GM18505 (cell line): Measurements from ENCODE around the gene CARMIL3.

ENCODE experiments used
- ATAC-seq: cut with Tn5 transposase; IDR thresholded peaks from one replicate; pipeline ENCODE4 v1.9.1; 2021; ENCODE audit not compliant: unreplicated experiment
- POLR2A ChIP-seq: IDR thresholded peaks from 4 replicates; pipeline ENCODE4 v1.6.1; 2011; ENCODE audit warnings: borderline replicate concordance; ENCODE audit not compliant: insufficient read depth, insufficient read length; ENCODE audit errors: extremely low read depth

The CARMIL3 gene

GRCh38 chr14:24053548-24054323 lies 1.9 kb downstream of the CARMIL3 start:
- no peak for ATAC-seq

DNA sequence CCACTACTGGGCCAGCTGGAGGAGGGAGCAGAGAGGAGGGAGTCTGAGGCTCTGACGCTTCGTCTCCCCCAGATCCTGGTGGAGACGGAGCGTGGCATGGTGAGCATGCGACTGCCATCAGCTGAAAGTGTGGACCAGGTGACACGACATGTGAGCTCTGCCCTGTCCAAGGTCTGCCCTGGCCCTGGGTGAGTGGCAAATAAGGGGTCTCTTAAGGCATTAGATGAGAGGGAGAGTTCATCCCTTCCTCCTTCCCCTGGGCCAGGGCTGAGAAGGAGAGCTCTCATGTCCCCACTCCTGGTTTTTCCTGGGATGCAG lies 2.5 kb downstream of the CARMIL3 start:
- TF ChIP-seq POLR2A, result no peak
- no peak for ATAC-seq

More at GRCh38 chr14:24053548-24054323, 1.9 kb downstream of the CARMIL3 start:
- no peak for TF ChIP-seq POLR2A

- no peak for ATAC-seq
Observed at GRCh38 chr14:24054646-24055045, 2.8 kb downstream of the CARMIL3 start.

DNA sequence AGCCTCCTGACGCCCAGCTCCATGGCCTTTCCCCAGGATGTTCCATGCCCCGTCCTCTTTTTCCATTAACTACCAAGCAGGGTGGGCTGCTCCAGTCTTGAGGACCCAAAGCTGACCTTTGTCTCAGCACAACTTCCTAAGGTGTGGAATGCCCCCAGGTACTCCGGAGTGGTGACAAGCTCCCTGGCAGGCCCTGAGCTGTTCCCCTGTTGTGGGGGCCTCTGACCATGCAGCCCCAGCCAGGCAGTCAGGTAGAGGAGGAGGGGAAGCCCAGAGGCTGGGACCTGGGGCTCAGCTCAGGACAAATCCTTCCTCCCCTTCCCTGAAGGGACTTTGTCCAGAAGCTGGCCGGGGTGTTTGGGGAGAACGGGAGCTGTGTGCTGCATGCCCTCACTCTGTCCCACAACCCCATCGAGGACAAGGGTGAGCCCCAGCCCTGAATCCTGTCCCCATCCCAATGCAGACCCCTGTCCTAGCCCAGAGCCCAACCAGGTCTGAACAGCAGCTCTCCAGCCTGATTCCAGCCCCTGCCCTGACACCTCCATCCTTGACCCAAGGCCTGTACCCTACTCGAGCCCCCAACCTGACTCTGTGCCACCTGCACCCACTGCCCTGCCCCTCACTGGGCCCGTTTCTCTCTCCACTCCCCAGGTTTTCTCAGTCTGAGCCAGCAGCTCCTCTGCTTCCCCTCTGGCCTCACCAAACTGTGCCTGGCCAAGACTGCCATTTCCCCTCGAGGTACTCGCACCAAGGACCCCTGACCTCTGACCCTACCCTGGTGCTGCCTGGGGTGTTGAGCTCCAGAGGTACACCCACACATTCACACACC lies 4.4 kb downstream of the CARMIL3 start:
- ATAC-seq, result no peak
- TF ChIP-seq POLR2A, result no peak

More at GRCh38 chr14:24054646-24055045, 2.8 kb downstream of the CARMIL3 start:
- TF ChIP-seq POLR2A, result no peak

- no peak for ATAC-seq
- no peak for TF ChIP-seq POLR2A
Observed at GRCh38 chr14:24056800-24057184, 5.0 kb downstream of the CARMIL3 start.

DNA sequence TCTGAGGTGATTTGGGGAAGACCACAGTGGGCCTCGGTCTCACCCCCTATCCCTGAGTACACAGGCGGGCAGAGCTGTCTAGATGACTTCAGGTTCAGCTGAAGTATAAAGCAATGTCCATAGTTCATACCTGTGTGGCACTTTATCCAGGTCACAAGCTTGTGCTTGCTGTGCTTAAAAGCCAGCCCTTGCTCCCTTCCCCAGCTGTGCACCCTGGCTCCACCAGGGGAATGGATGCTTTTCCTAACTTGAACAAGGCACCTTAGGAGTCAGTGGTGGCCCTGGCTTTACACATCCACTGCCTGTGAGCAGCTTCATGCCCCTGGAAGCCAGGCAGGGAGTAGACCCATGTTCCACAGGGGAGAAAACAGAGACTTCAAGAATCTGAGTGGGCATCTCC lies 5.5 kb downstream of the CARMIL3 start:
- ATAC-seq, result no peak
- TF ChIP-seq POLR2A, result no peak

GRCh38 chr14:24057867-24058259 lies 6.1 kb downstream of the CARMIL3 start:
- no peak for TF ChIP-seq POLR2A
- ATAC-seq, result no peak

DNA sequence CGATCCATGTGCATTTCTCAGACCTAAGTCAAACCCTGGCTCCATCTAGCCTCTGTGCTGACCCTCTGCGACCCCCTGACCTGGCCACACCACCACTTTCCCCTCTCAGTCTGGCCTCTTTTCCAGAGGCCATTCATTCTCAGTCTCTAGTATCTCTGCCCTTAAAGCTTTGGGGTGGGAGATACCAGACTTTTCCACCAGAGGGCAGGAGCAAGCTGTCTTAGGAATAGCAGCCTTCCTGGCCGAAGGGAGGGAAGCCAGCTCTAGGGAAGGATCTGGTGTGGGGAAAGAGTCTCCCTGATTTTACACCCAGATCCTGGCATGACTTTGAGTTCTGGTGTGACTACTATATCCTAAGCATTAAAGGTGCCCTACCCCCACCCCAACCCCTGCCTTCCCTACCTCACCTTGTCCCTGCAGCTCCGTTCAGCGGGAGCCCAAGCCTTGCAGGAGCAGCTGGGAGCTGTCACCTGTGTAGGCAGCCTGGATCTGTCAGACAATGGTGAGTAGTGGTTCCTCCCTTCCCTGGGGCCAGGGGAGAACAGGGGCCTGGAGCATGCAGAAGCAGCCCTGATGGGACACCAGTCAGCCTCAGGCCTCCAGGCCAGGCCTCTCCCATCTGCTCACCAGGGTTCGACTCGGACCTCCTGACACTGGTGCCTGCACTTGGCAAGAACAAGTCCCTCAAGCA lies 6.6 kb downstream of the CARMIL3 start:
- TF ChIP-seq POLR2A, result no peak
- no peak for ATAC-seq

GRCh38 chr14:24058951-24059475 lies 7.2 kb downstream of the CARMIL3 start:
- no peak for ATAC-seq
- no peak for TF ChIP-seq POLR2A

- no peak for TF ChIP-seq POLR2A
- no peak for ATAC-seq
Observed at GRCh38 chr14:24059841-24060388, 8.1 kb downstream of the CARMIL3 start.

DNA sequence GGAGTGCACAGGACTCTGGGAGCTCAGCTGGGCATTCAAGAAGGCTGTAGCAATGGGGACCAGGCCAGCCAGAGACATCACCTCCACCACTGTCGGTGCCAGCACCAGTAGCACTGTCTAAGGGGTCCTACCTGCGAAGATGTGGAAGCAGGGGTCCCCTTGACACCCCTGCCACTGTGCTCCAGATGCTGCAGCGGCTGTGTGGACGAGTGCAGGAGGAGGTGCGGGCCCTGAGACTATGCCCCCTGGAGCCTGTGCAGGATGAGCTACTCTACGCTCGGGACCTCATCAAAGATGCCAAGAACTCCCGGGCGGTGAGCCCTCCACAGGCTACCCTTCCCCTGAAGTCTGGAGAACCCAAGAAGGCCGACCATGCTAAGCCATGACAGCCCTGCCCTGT lies 8.6 kb downstream of the CARMIL3 start:
- ATAC-seq, result no peak

GRCh38 chr14:24060984-24061913 lies 9.4 kb downstream of the CARMIL3 start:
- no peak for TF ChIP-seq POLR2A
- no peak for ATAC-seq

More for the DNA sequence above, 8.6 kb downstream of the CARMIL3 start:
- TF ChIP-seq POLR2A, result no peak
